ENCODE data around the gene P2RY1. TPM values are rescaled to one million over a fixed set of nuclear protein-coding genes. Genes with fewer than 3 reads are reported as not detected.

Gene P2RY1
- total RNA-seq, 1 donor = 0.36 TPM

- TF ChIP-seq CTCF (IDR thresholded peaks at IDR 0.05; ENCODE audit: extremely low read depth, low read depth, low read length) = no peak
- H3K4me3 ChIP-seq (ENCODE audit: insufficient read depth, low read length) = no peak overlapping the region
- no peaks in the 10 kb centered on the region for H3K36me3 ChIP-seq (ENCODE audit: insufficient read depth, low read length)
- H3K79me2 ChIP-seq (ENCODE audit: insufficient read depth, low read length) = no peaks in the 10 kb centered on the region
- H3K27me3 ChIP-seq (ENCODE audit: insufficient read depth, low read length) = no peaks in the 10 kb centered on the region
- no peaks in the 10 kb centered on the region for H3K4me1 ChIP-seq (ENCODE audit: insufficient read depth, low read length)
- H3K4me2 ChIP-seq (ENCODE audit: insufficient read depth, low read length) = no peak overlapping the region
- H2AFZ ChIP-seq (ENCODE audit: low read length) = no peak overlapping the region
- DNase-seq (ENCODE audit: insufficient read length, low spot score, missing footprints) = no peak
- H4K20me1 ChIP-seq (ENCODE audit: insufficient read depth, low read length) = no peaks in the 10 kb centered on the region
- no peaks in the 10 kb centered on the region for H3K9me3 ChIP-seq (ENCODE audit: low read depth, low read length)
- H3K27ac ChIP-seq (ENCODE audit: low read depth, low read length) = no peak overlapping the region
Measured at GRCh38 chr3:152818027-152818426, 16.9 kb upstream of the P2RY1 start.

GRCh38 chr3:152823173-152823572 lies 11.8 kb upstream of the P2RY1 start:
- Histone ChIP-seq H3K4me2 (ENCODE audit: insufficient read depth, low read length) (no peak overlapping the region), H3K36me3 (ENCODE audit: insufficient read depth, low read length) (no peaks in the 10 kb centered on the region), H3K4me3 (ENCODE audit: insufficient read depth, low read length) (no peak overlapping the region), H2AFZ (ENCODE audit: low read length) (no peak overlapping the region), H4K20me1 (ENCODE audit: insufficient read depth, low read length) (no peaks in the 10 kb centered on the region), H3K79me2 (ENCODE audit: insufficient read depth, low read length) (no peaks in the 10 kb centered on the region), H3K4me1 (ENCODE audit: insufficient read depth, low read length) (no peaks in the 10 kb centered on the region), H3K9me3 (ENCODE audit: low read depth, low read length) (no peaks in the 10 kb centered on the region), H3K27ac (ENCODE audit: low read depth, low read length) (no peak overlapping the region), H3K27me3 (ENCODE audit: insufficient read depth, low read length) (no peaks in the 10 kb centered on the region)
- TF ChIP-seq CTCF (IDR thresholded peaks at IDR 0.05; ENCODE audit: extremely low read depth, low read depth, low read length) = no peak
- DNase-seq (ENCODE audit: insufficient read length, low spot score, missing footprints) = no peak

GRCh38 chr3:152823781-152824180 lies 11.2 kb upstream of the P2RY1 start:
- Histone ChIP-seq H3K9me3 (ENCODE audit: low read depth, low read length) (no peaks in the 10 kb centered on the region), H4K20me1 (ENCODE audit: insufficient read depth, low read length) (no peaks in the 10 kb centered on the region), H3K4me1 (ENCODE audit: insufficient read depth, low read length) (no peaks in the 10 kb centered on the region), H3K79me2 (ENCODE audit: insufficient read depth, low read length) (no peaks in the 10 kb centered on the region), H3K4me2 (ENCODE audit: insufficient read depth, low read length) (no peak overlapping the region), H3K27me3 (ENCODE audit: insufficient read depth, low read length) (no peaks in the 10 kb centered on the region), H3K36me3 (ENCODE audit: insufficient read depth, low read length) (no peaks in the 10 kb centered on the region), H3K27ac (ENCODE audit: low read depth, low read length) (no peak overlapping the region), H2AFZ (ENCODE audit: low read length) (no peak overlapping the region), H3K4me3 (ENCODE audit: insufficient read depth, low read length) (no peak overlapping the region)
- no peak for DNase-seq (ENCODE audit: insufficient read length, low spot score, missing footprints)
- TF ChIP-seq CTCF (IDR thresholded peaks at IDR 0.05; ENCODE audit: extremely low read depth, low read depth, low read length) = no peak

GRCh38 chr3:152825566-152825965 lies 9.4 kb upstream of the P2RY1 start:
- no peaks in the 10 kb centered on the region for H3K36me3 ChIP-seq (ENCODE audit: insufficient read depth, low read length)
- H4K20me1 ChIP-seq (ENCODE audit: insufficient read depth, low read length) = no peaks in the 10 kb centered on the region
- H3K9me3 ChIP-seq (ENCODE audit: low read depth, low read length) = no peaks in the 10 kb centered on the region
- H3K4me2 ChIP-seq (ENCODE audit: insufficient read depth, low read length) = no peak overlapping the region
- H3K4me1 ChIP-seq (ENCODE audit: insufficient read depth, low read length) = no peaks in the 10 kb centered on the region
- no peaks in the 10 kb centered on the region for H3K27me3 ChIP-seq (ENCODE audit: insufficient read depth, low read length)
- TF ChIP-seq CTCF (IDR thresholded peaks at IDR 0.05; ENCODE audit: extremely low read depth, low read depth, low read length) = no peak
- H3K4me3 ChIP-seq (ENCODE audit: insufficient read depth, low read length) = no peak overlapping the region
- no peak for DNase-seq (ENCODE audit: insufficient read length, low spot score, missing footprints)
- H3K27ac ChIP-seq (ENCODE audit: low read depth, low read length) = no peak overlapping the region
- no peak overlapping the region for H2AFZ ChIP-seq (ENCODE audit: low read length)
- H3K79me2 ChIP-seq (ENCODE audit: insufficient read depth, low read length) = no peaks in the 10 kb centered on the region

All from osteoblast (primary cell).